Astrocyte of the spinal cord (primary cell): ENCODE data around the gene BICDL2.

Experiments used
- DNase-seq: peaks from one replicate; pipeline ENCODE4 v3.0.0; 2011; ENCODE audit warnings: low read depth, low spot score
- H3K4me3 ChIP-seq: 2 replicates; pipeline ENCODE4 v1.5.1; 2011; ENCODE audit warnings: low read depth, mild to moderate bottlenecking, low read length, moderate library complexity
- CTCF ChIP-seq: IDR thresholded peaks from 2 replicates; pipeline ENCODE4 v1.5.1; 2012; ENCODE audit warnings: low read depth, mild to moderate bottlenecking, low read length, inconsistent platforms
- in situ Hi-C: cut with HindIII; loops from 2 replicates; pipeline ENCODE4 v1.10.0; 2017; ENCODE audit warnings: low sequenced_read_pairs

The BICDL2 gene

GRCh38 chr16:3051494-3051893 is 14.8 kb upstream of the BICDL2 start:
- H3K4me3 ChIP-seq: no peak overlapping the region
- in situ Hi-C loops: no loop called here
- TF ChIP-seq CTCF: no peak
- DNase-seq: no peak

- H3K4me3 ChIP-seq: no peak overlapping the region
- no peak for DNase-seq
- in situ Hi-C loops: no loop called here
- no peak for TF ChIP-seq CTCF
Observed at GRCh38 chr16:3051009-3051408, 14.3 kb upstream of the BICDL2 start.

GRCh38 chr16:3050487-3050886 is 13.7 kb upstream of the BICDL2 start:
- TF ChIP-seq CTCF: no peak
- no peak for DNase-seq
- in situ Hi-C loops: no loop called here
- H3K4me3 ChIP-seq: no peak overlapping the region

- TF ChIP-seq CTCF: no peak
- H3K4me3 ChIP-seq: no peak overlapping the region
- in situ Hi-C loops: no loop called here
- DNase-seq: no peak
Observed at GRCh38 chr16:3049921-3050481, 13.3 kb upstream of the BICDL2 start.

GRCh38 chr16:3047387-3047720 is 10.6 kb upstream of the BICDL2 start:
- TF ChIP-seq CTCF: no peak
- in situ Hi-C loops: no loop called here
- DNase-seq: no peak

GRCh38 chr16:3046641-3047386 is 10.1 kb upstream of the BICDL2 start:
- no peak for TF ChIP-seq CTCF
- no peak for DNase-seq
- in situ Hi-C loops: no loop called here
- H3K4me3 ChIP-seq: no peak overlapping the region

More at GRCh38 chr16:3047387-3047720, 10.6 kb upstream of the BICDL2 start:
- H3K4me3 ChIP-seq: no peak overlapping the region
